Gastrocnemius medialis (tissue), 4 donors: ENCODE data around the gene CANX. TPM values are rescaled to one million over a fixed set of nuclear protein-coding genes. Genes with fewer than 3 reads are reported as not detected.
"Not testable (repeated sequence)": the region's sequence is repeated elsewhere in the genome, so short reads cannot be mapped to it uniquely, and the experiment has no call there.

Experiments
- ATAC-seq, 2 donors: fragments of 150-250 bp; one replicate each; pipeline ENCODE4 v1.9.1; 2016
- DNase-seq, 2 donors: peaks; one replicate each; pipeline ENCODE4 v3.0.0-alpha.2; 2019
- H3K27ac ChIP-seq, 4 donors: fragments of 200-600 bp; sonication (generic); 1 replicate in 1 of 4; 2 replicates in 3 of 4; pipeline ENCODE4 v1.5.1; 2016 to 2018; ENCODE audit warnings: mild to moderate bottlenecking in 2 of 4, moderate library complexity in 1 of 4
- H3K27me3 ChIP-seq, 3 donors: fragments of 200-600 bp; sonication (generic) in 2 of 3; 1 replicate in 1 of 3; 2 replicates in 2 of 3; pipeline versions ENCODE4 v1.5.1 to v1.6.0; 2016 to 2019; ENCODE audit warnings: mild to moderate bottlenecking in 1 of 3, moderate library complexity in 1 of 3
- H3K36me3 ChIP-seq, 2 donors: fragments of 200-600 bp; sonication (generic) in 1 of 2; one replicate each; pipeline ENCODE4 v1.5.1; 2017 to 2018
- H3K4me1 ChIP-seq, 2 donors: fragments of 200-600 bp; sonication (generic) in 1 of 2; one replicate each; pipeline ENCODE4 v1.5.1; 2016 to 2017; ENCODE audit warnings: mild to moderate bottlenecking in 2 of 2
- H3K4me3 ChIP-seq, 4 donors: fragments of 200-600 bp; sonication (generic) in 3 of 4; 1 replicate in 1 of 4; 2 replicates in 3 of 4; pipeline ENCODE4 v1.5.1; 2016 to 2019; ENCODE audit warnings: mild to moderate bottlenecking in 2 of 4
- H3K9me3 ChIP-seq, 3 donors: fragments of 200-600 bp; sonication (generic) in 2 of 3; 1 replicate in 1 of 3; 2 replicates in 2 of 3; pipeline ENCODE4 v1.5.1; 2016 to 2019
- POLR2A ChIP-seq, 2 donors: fragments of 450-650 bp; IDR thresholded peaks; one replicate each; pipeline ENCODE4 v1.6.1; 2017; ENCODE audit warnings: antibody characterized with exemption in 2 of 2, mild to moderate bottlenecking in 2 of 2, moderate library complexity in 2 of 2
- in situ Hi-C, 4 donors: fragments of 200-750 bp; cut with MboI; loops; one replicate each; pipeline versions ENCODE4 v1.15.0 to v1.8.0; 2017; ENCODE audit warnings: low sequenced_read_pairs in 4 of 4
- intact Hi-C: fragments of 100-400 bp; cut with DNase I; formaldehyde crosslinking; loops from one replicate; pipeline ENCODE4 v1.15.1; 2023; ENCODE audit warnings: low total_unique reads
- total RNA-seq, 4 donors: library from RNA; depleted of rRNA; stranded (reverse); fragments of >200 nt; gene quantifications; one replicate each; pipeline versions ENCODE4 v1.1.0 to v1.2.3, GENCODE V29; 2016
- TF ChIP-seq, protein P1 (sequence below), 5 experiments: fragments of 450-650 bp in 3 of 5; fragments of 200-600 bp in 2 of 5; sonication (generic) in 2 of 5; IDR thresholded peaks in 4 of 5; conservative IDR thresholded peaks in 1 of 5; 1 replicate in 4 of 5; 2 replicates in 1 of 5; pipeline ENCODE4 v1.5.1; 2016 to 2019; ENCODE audit warnings: antibody characterized with exemption in 5 of 5, mild to moderate bottlenecking in 3 of 5, moderate library complexity in 3 of 5

Gene CANX, protein sequence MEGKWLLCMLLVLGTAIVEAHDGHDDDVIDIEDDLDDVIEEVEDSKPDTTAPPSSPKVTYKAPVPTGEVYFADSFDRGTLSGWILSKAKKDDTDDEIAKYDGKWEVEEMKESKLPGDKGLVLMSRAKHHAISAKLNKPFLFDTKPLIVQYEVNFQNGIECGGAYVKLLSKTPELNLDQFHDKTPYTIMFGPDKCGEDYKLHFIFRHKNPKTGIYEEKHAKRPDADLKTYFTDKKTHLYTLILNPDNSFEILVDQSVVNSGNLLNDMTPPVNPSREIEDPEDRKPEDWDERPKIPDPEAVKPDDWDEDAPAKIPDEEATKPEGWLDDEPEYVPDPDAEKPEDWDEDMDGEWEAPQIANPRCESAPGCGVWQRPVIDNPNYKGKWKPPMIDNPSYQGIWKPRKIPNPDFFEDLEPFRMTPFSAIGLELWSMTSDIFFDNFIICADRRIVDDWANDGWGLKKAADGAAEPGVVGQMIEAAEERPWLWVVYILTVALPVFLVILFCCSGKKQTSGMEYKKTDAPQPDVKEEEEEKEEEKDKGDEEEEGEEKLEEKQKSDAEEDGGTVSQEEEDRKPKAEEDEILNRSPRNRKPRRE
- 100 to 1,000 TPM; 141 to 306 (median 275) TPM for total RNA-seq

DNA sequence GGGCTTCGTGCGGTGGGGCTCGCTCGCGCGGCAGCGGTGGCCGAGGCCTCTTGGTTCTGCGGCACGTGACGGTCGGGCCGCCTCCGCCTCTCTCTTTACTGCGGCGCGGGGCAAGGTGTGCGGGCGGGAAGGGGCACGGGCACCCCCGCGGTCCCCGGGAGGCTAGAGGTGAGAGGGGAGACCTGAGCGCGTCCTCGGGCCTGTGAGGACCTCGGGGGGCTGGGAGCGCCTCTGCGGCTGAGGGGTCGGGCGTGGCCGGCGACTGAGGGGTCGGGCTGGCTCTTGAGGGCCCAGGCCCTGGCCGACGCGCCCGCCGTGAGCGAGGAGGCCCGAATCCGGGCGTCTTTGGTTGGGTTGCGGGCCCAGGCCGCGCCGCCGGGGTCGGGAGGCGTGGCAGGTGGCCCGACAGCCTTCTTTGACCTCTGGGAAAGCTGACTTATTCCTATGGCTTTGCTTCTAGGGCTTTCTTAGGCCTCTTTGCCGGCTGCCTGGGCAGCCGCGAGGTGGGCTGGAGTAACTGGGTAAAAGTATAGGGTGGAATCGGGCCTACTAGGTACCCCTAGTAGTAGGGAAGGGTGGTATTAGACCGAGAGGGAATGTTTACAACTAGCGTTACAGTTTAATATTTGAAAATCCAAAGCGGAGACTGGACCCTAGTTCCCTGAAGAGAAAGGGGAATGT, at the start of gene CANX:
Gene CANX (plus strand): TSS at position 33 of the 681 bp plus-strand sequence. CDS start 6,715 bp downstream, outside the sequence.
- TF ChIP-seq, protein P1, sequence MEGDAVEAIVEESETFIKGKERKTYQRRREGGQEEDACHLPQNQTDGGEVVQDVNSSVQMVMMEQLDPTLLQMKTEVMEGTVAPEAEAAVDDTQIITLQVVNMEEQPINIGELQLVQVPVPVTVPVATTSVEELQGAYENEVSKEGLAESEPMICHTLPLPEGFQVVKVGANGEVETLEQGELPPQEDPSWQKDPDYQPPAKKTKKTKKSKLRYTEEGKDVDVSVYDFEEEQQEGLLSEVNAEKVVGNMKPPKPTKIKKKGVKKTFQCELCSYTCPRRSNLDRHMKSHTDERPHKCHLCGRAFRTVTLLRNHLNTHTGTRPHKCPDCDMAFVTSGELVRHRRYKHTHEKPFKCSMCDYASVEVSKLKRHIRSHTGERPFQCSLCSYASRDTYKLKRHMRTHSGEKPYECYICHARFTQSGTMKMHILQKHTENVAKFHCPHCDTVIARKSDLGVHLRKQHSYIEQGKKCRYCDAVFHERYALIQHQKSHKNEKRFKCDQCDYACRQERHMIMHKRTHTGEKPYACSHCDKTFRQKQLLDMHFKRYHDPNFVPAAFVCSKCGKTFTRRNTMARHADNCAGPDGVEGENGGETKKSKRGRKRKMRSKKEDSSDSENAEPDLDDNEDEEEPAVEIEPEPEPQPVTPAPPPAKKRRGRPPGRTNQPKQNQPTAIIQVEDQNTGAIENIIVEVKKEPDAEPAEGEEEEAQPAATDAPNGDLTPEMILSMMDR (IDR thresholded peaks at IDR 0.05 in 4 of 5, conservative IDR thresholded peaks at IDR 0.05 in 1 of 5), result peak in 1 of 5 experiments; percentile 9
- peak; percentile 89 for TF ChIP-seq POLR2A (IDR thresholded peaks at IDR 0.05)
- ATAC-seq (peak; percentile 31), DNase-seq (no peak)
- Histone ChIP-seq H3K27me3 (no peaks in the 10 kb centered on the region), H3K9me3 (no peaks in the 10 kb centered on the region), H3K4me1 (peaks cover 21 to 34% of the 10 kb centered on the region in 2 donors), H3K4me3 (peak within 1 kb of the TSS; percentile 83 to 99 (median 88)), H3K27ac (peak within 1 kb of the TSS; percentile 93 to 100 (median 98)), H3K36me3 (no peaks in the 10 kb centered on the region)
- intact Hi-C loops (loop anchor here (1.0 kb wide), 7 partner anchors 21 to 208 kb away; partner anchors contain the start of genes MAML1, MGAT4B, MRNIP and TBC1D9B), in situ Hi-C loops (no loop called here)

DNA sequence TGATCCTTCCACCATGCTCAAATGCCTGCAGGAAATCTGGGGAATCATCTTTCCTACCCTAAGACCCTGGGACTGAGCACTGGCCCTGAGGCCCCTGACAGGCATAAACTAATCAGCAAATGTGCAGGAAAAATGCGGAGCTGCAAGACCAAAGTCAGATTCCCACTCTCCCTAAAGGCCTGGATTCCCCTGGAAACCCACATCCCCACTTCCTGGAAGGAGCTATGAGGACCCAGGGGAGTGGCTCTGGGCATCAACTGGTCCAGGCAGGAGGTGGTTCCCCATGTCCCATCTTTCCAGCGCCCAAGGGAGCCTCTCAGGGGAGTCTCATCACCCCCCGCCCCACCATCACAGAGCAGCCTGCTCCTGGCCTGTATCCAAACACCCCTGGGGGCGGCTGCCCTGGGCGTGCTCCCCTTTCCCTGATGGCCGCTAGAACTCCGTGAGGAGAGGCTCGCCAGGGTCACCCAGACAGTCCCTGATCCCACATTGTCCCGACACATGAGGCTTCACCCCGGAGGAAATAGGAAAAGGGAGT, 49.5 kb upstream of the CANX start:
- in situ Hi-C loops, H3K4me1 ChIP-seq: not testable (repeated sequence)

DNA sequence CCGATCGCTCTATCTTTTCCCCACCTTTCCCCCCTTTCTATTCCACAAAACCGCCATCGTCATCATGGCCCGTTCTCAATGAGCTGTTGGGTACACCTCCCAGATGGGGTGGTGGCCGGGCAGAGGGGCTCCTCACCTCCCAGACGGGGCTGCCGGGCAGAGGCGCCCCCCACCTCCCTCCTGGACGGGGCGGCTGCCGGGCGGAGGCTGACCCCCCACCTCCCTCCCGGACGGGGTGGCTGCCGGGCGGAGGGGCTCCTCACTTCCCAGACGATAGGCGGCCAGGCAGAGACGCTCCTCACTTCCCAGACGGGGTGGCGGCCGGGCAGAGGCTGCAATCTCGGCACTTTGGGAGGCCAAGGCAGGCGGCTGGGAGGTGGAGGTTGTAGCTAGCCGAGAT, 48.5 kb upstream of the CANX start:
- H3K36me3 ChIP-seq, H3K27ac ChIP-seq, intact Hi-C loops, H3K4me1 ChIP-seq, DNase-seq, H3K9me3 ChIP-seq, ATAC-seq, H3K27me3 ChIP-seq, H3K4me3 ChIP-seq: not testable (repeated sequence)
- in situ Hi-C loops, result loop anchor here in 1 of 4 donors (25.0 kb wide), 1 partner anchor 837 kb away; the partner anchor contains the start of gene CNOT6

More for the DNA sequence above, 49.5 kb upstream of the CANX start:
- H3K9me3 ChIP-seq, ATAC-seq, H3K27ac ChIP-seq, H3K4me3 ChIP-seq, H3K27me3 ChIP-seq, intact Hi-C loops, H3K36me3 ChIP-seq, DNase-seq: not testable (repeated sequence)

DNA sequence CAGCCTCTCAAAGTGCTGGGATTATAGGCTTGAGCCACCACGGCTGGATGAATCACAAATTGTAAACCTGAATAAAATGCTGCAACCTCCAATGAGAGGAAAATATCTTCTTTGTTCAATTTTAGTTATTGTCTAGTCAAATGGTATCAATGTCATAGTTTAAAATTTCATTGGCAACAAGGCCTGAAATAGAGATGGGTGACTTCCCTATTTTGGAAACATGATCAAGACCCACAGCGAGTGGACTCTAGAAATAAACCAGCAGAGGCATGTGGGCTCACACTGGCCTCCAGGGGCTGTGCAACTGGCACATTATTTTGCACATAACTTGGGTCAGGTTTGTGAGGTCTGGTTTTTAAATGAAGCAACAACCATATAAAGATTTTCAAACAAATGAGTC, 45.6 kb upstream of the CANX start:
- H3K9me3 ChIP-seq, H3K27me3 ChIP-seq, DNase-seq, H3K36me3 ChIP-seq, ATAC-seq, intact Hi-C loops, H3K4me3 ChIP-seq, H3K27ac ChIP-seq, H3K4me1 ChIP-seq: not testable (repeated sequence)
- in situ Hi-C loops, result loop anchor here in 1 of 4 donors (25.0 kb wide), 1 partner anchor 834 kb away; the partner anchor contains the start of gene CNOT6

DNA sequence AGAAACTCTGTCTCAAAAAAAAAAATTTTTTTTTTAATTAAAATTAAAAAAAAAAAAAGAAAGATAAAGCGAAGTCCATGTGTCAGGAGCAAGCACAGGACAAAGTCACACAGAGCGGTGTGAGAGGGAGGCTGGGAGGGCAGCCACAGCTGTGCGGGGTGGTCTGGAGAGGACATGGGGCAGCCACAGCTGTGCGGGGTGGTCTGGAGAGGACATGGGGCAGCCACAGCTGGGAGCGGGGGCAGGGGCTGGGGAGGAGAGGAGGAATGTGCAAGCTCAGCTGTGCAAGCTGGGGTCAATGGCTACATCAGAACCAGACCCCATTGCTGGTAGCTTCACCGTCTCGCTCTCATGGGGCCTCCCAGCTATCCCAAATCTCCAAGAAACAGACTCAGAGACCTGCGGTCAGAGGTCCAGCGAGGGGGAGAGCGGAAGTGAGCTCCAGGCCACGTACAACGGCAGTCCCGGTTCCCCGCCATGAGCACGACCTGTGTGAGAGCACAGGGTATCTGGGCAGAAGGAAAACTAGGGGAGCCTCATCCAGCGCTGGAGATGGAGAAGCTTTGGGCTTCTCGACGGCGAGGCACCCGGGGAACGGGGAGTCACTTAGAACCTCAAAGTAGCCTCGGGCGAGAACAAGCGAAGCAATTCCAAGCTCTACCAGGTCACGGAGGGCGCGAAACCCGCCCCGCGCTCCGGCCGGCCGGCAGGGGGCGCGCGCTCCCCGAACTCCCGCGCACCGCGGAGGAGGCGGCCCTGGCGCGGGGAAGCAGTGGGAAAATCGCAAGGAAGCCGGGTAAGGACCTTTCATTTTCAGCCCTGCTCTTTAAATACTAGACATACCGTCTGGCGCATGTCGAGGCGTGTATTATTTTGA, 41.2 kb upstream of the CANX start:
- peak overlapping the region in 1 of 4 donors; percentile 59 for H3K27ac ChIP-seq
- H3K27me3 ChIP-seq, result not testable (repeated sequence)
- TF ChIP-seq, protein P1 (IDR thresholded peaks at IDR 0.05 in 4 of 5, conservative IDR thresholded peaks at IDR 0.05 in 1 of 5), result peak in 1 of 5 experiments; percentile 11

More for the DNA sequence above, 41.2 kb upstream of the CANX start:
- ATAC-seq (peak; percentile 98), DNase-seq (peak in 1 of 2 donors; percentile 25)
- H3K36me3 ChIP-seq, H3K4me1 ChIP-seq, intact Hi-C loops, H3K9me3 ChIP-seq: not testable (repeated sequence)
- in situ Hi-C loops, result loop anchor here in 1 of 4 donors (25.0 kb wide), 1 partner anchor 830 kb away; the partner anchor contains the start of gene CNOT6
- H3K4me3 ChIP-seq, result peak overlapping the region in 2 of 4 donors; percentile 34 to 42
